Pons (tissue), 1 donor: ENCODE data around the gene ALDH5A1.
A peak's percentile ranks its signal among the peaks of the same experiment; 100 is the strongest.

Experiments
- DNase-seq: peaks from one replicate; pipeline ENCODE4 v3.0.0-alpha.2; 2016; ENCODE audit warnings: low spot score

ALDH5A1 gene

DNA sequence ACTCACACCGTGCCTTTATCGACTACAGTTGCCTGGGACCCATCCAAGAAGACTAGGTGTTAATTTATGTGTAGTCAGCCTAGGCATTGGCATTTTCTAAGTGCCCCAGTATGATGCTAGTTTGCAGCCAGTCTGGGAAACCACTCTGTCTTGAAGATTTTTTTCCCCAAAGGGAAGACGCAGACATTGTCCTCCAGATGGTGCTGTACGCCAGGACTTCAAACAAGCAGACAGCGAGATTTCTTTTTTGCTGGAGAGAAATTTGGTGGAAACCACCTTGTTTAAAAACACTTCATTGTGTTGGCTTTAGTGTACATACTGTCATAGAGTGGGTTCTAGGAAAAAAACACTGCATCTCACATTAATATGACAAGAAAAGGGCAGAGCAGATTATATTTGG lies 30.0 kb downstream of the ALDH5A1 start:
- DNase-seq, result peak; percentile 29

DNA sequence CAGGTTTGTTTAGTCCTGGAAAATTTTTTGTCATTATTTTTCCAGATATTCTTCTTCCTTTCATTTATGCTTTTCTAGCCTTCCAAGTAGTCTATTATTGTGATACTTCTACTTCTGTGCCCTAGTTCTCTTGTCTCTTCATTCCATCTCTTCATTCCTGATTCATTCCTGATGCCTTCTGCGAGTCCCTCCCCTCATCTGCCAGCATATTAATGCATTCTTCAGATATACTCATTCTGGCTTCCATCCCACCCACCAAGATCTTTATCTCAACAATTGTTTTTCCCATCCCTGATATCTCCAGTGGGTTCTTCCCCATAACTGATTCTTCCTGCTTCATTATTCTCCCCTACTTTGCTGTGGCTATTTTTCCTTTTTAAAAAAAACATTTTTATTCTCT lies 35.2 kb downstream of the ALDH5A1 start:
- no peak for DNase-seq

DNA sequence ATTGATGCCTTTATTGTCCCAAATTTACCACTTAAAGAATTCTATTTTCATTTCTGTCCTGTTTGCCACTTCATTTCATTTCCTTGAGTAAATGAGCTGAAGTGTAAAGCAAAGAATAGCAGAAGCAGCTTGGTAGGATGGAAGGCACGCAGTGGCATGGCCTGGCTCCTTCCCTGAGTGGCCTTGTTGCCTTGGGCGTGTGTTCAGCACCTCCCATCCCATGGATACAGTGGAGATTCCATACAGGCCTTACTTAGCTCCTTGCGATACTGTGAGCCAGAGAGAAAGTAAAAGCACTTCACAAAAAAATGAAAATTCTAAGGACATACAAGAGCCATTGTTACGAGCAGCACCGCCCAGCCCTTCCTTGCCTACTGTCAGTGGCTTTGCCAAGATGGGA lies 39.6 kb downstream of the ALDH5A1 start:
- DNase-seq, result no peak

DNA sequence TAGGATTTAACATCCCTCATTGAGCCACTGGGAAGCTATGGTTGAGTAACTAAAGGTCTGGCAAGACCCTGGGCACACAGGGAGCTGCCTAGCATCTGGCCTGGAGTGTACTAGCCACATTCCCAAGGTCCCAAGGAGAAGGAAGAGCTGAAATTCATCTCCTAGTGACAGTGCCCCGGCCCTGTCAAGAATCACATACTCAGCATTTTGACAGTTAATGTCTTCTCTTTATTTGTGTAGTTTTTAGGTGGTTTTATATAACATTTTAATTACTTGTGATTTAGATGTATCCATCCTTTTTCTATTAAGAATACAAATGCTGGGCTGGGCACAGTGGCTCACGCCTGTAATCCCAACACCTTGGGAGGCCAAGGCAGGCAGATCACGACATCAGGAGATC lies 40.4 kb downstream of the ALDH5A1 start:
- DNase-seq, result no peak

DNA sequence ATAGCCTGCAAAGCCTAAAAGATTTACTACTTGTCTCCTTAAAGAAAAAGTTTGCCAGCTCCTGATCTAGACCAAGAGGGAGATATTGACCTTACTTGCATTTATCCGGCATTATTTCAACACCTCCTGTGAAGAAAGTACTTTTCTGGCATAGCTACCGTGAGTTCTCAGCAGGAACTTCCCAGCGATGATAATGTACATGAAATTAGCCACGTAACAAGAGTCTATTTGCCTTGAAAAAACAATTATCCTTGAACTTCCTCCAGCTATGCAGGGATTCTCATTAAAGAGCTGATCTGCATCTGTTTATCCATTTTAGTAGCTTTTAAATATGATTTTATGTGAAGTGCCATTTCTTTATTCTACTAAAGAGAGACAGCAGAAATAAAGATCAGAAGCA lies 41.7 kb downstream of the ALDH5A1 start:
- DNase-seq, result no peak

DNA sequence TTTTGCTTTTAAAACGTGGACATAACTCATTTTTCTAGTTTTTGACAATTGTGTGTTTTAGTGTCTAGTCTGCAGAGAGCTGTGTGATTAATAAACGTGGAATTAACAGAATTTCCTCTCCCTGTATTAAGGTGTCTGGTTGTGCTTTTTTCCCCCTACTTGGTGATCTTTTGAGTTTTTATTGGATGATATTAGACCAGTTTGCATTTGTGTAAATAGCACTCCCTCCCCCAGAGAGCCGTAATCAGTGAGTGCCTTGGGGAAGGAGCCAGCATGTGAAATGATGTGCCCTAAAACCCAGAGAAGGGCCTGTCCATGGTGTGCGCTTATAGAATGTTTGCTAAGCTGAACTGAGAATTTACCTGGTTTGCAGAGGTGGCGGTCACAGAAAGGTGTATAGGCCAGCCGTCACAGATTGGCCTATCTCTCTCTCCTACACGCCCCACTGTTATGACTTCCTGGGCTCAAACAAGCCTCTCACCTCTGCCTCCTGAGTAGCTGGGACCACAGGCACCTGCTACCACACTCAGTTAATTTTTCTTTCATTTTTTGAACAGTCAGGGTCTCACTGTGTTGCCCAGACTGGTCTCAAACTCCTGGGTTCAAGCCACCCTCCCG lies 42.4 kb downstream of the ALDH5A1 start:
- DNase-seq, result no peak

DNA sequence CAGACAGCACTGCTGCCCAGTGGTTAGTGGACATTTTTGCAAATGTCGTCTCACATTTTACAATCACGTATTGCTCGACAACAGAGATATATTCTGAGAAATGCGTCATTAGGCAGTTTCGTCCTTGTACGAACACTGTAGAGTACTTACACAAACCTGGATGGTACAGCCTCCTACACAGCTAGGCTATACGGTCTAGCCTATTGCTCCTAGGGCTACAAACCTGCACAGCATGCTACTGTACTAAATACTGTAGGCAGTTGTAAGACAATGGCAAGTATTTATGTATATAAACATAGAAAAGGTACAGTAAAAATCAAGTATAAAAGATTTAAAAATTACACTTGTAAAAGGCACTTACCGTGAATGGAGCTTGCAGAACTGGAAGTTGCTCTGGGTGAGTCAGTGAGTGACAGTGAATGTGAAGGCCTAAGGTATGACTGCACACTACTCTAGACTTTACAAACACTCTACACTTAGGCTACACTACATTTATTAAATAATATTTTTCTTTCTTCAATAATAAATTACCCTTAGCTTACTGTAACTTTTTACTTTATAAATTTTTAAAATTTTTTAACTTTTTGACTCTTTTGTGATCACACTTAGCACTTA lies 43.1 kb downstream of the ALDH5A1 start:
- no peak for DNase-seq

DNA sequence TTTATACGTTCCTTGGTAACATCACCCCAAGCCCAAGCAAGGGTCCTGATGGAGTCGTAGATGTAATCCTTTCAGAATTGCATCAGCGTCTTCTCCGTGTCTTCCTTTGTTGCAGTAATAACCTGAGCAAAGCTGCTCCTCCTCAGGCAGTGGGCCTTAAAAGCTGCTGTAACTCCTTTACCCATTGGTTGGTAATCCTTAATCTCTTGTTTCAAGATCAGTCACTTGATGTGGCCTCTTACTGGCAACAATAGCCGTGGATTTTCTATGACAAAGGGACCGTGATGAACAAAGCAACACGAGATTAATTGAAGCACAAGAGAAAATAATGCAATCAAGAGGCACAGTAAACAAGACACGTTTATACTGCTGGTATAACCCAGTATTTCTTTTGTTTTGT lies 44.6 kb downstream of the ALDH5A1 start:
- DNase-seq, result no peak

DNA sequence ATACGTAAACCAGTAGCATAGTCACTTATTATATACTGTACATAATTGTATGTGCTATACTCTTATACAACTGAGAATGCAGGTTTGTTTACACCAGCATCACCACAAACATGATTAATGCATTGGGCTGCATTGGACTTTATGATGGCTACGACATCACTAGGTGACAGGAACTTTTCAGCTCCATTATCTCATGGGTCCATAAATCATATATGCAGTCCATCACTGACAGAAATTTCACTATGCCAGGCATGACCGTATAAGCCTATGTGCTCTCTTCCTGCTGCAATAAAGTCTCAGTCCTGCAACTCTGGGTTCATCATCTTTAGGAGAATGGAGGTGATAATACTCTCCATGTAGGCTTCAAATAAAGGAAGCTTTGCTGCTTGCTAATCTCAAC lies 45.4 kb downstream of the ALDH5A1 start:
- no peak for DNase-seq

DNA sequence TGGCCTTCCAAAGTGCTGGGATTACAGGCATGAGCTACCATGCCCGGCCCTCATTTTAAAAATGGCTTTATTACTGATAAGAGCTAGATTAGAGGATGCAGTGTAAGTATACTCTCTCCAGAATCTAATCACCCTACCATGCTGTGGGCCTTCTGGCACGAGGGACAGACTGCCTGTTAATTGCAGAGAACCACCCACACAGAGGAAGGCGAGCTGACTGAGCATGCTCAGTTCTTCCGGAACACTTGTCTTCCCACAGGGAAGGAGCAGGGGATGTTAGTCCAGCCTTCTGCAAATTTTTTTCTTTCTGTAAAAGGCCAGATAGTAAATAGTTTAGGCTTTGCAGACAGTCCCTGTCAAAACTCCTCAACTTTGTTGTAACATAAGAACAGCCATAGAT lies 48.9 kb downstream of the ALDH5A1 start:
- DNase-seq, result no peak

DNA sequence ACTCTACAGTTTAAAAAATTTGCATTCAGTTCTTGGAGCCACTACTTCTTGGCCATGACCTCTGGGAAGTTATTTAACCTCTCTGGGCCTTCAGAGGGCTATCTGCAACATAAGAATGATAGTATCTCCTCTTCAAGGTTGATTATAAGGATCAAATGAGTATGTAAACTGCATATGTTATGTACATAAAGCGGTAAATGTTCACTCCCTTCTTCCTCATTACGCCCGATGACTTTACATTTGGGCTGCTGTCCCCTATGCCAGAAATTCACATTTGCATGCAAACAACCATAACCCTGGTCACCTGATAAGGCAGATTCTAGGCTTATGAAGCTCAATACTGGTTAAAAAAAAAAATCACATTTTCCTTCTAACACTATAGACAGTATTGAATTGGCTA lies 50.4 kb downstream of the ALDH5A1 start:
- DNase-seq, result no peak

DNA sequence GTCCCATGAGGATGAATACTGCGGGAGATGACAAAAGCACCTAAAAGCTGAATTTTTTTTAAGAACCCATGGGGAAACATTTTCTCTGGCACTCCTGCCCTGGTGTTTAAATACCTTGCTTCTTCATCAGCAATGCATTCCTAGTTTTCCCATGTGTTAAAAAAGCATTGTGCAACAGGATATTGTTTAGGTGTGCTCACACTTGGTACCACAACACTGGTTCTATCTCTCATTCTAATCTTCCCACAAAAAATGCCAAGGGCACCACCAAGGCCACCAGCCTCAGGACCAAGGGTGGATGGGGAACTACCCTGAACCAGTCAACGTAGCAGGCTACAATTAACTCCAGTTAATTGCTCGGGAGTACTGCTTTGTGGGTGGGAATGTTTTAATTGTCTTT lies 50.9 kb downstream of the ALDH5A1 start:
- no peak for DNase-seq

DNA sequence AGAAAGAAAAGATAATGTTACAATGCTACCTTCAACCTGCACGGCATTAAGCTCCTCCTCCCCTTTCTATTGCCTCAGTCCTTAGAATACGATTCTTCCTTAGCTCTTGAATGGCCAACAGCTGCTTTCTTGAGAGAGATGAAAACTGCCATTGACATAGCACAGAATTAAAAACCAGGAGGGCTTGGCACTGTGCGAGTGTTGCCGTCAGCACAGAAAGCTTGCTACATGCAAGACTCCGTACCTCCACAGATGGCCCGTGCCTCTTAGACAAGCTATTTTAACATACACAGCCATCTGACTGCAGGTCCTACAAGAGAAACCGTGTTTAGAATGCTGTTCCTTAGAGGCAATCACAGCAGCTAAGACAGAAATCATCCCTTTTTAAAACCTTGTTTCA lies 51.7 kb downstream of the ALDH5A1 start:
- no peak for DNase-seq

DNA sequence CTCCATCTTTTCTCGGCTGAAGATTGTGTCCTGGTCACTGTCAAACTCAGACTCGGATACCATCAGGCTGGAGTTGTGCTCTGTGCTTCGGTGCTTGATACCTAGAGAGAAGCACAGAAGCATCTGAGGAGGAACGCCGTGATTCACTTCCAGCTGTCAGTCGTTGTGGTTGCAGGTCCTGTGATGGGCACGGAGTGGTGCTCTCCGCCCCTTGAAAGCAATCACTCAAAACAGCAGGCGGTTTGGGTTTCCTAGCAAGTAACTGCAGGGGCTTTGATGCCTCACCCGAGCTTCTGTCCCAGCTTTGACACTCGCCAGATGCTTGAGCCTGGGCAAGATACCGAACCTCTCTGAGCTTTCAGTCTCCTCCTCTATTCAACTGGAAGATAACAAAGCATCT lies 52.5 kb downstream of the ALDH5A1 start:
- DNase-seq, result no peak

DNA sequence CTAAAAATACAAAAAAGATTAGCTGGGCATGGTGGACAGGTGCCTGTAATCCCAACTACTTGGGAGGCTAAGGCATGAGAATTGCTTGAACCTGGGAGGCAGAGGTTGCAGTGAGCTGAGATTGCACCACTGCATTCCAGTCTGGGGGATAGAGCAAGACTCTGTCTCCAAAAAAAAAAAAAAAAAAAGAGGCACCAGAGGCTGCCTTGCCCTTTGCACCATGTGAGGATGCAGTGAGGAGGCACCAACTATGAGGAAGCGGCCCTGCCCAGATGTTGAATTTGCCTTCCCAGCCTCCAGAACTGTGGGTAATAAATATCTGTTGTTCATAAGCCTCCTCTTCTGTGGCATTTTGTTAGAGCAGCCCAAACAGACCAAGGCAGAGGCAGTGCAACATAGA lies 54.4 kb downstream of the ALDH5A1 start:
- no peak for DNase-seq

DNA sequence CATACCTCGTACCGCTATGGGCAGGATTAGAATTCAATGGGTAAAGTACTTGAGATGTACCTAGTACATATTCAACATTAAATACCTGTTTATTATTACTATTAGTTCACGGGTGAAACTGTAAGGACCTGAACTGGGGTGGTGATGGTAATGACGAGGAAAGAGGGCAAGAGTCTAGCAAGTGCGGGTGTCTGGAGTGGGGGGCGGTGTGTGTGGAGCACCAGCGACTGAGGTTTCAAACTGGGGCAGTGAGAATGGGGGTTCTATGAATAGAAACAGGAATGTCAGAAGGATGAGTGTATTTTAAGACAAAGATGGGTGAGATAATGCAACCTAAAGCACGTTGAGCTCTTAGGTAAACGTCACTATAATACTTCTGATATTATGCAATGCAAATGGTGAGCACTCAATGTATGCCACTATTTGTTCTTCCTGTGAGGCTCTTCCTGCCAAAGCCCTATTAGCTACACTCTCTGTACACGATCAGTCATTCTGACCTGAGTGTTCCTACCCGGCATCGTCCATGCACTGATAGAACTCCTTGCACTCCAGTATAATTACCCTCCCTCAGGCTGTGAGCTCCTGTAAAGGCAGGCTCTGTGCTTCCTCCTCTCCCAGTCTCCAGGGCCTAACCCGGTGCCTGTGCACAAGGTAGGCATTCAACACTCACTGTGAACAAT lies 55.0 kb downstream of the ALDH5A1 start:
- no peak for DNase-seq

DNA sequence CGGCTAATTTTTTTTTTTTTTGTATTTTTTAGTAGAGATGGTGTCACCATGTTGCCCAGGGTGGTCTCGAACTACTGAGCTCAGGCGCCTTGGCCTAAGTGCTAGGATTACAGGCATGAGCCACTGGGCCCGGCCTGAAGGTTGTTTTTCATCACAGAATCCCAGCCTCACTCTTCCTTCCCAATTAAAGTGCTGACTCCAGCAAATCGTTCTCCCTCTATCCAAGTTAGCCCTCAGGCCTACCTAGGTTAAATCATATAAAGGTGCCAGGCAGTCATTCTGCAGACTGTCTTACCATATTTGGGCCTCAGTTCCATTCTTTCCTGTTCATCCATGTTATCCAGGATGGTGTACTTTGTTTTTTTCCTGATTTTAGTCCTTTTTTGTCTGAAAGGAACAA lies 56.4 kb downstream of the ALDH5A1 start:
- no peak for DNase-seq

DNA sequence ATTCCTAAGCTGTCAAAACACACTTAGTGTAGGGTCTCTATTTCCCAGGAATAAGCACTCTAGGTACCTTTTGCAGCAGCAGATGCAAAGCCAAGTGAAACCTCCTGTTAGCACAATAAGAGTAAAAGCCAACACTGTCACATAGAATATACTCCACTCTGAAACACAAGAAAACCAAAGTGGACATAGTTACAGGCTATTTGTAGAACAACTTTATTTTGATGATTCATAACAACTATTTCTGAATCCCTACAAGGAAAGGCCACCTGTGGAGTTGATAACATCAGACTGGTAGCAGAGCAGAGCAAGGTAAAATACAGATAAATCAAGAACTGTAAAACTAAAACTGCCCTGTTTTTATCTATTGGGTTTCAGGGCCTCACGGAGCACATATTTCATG lies 59.7 kb downstream of the ALDH5A1 start:
- no peak for DNase-seq

DNA sequence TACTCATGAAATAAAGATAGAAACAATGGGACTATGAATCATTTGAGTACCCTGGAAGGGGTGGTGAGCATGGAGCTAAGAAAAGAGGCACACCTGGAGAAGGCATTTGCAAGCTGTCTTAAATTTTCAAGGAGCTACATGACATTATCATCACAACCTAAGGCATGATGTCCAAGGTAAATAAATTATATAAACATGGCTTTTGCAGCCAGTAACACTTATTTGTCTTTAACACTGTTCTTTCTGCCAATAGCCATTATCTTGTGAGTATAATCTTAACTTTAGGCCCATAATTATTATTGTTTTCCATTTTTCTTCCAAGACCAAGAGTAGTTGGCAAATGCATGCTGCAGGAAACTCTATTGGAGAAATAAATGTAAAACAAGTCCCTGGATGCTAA lies 63.7 kb downstream of the ALDH5A1 start:
- no peak for DNase-seq

DNA sequence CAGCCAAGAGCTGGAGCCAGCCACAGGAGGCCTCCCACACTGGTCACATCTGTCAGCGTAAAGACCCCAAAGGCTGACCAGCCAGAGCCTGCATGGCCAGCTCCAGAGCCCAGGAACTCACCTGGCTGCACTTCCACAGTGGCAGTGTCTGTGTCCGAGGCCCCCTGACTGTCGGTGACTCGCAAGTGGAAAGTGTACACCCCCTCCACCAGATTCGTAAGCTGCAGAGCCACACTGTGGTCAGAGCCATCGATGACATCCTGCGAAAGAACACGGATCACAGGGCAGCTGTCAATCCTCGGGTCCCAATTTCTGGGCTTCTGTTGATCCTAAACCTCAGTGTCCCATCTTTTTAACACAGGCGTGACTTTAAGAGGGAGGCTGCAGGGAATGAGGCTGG lies 69.3 kb downstream of the ALDH5A1 start:
- DNase-seq, result no peak

DNA sequence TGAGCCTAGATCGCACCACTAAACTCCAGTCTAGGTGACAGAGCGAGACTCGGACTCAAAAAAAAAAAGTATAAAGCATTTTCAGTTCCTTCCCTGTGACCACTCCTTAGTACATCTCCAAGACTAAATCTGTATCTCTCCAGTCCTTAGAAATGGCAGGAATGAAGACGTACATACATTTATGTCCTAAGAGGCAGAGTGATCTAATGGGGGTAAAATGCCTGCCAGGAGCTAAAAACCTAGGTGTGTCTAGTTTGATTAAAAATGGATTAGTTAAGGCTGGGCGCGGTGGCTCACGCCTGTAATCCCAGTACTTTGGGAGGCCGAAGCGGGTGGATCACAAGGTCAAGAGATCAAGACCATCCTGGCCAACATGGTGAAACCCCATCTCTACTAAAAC lies 70.4 kb downstream of the ALDH5A1 start:
- DNase-seq, result no peak

DNA sequence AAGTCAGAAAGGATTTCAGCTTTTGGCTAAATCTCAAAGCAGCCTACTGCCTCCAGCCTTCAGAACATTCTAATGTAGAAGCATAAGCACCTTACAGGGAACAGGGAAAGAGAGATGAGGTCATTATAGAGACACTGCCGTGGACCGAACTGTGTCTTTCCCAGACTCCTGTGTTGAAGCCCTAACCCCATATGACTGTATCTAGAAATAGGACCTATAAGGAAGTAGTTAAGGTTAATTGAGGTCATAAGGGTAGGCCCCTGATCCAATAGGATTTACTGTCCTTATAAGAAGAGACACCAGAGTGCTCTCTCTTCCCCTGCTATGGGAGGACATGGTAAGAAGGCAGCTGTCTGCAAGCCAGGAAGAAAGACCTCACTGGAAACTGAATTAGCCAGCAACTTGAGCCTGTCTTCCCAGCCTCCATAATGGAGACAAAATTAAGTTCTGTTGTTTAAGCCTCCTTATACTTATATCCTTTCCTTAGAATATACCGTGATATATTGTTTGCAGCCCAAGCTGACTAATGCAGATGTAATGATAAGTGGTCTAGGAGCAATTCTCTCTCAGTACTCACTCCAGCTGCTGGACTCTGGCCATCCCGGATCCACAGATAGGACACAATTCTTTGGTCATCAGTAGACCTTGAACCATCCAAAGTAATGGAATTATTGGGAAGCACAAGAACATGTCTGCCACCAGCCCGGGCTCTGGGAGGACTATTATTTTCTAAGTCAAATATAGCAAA lies 71.4 kb downstream of the ALDH5A1 start:
- no peak for DNase-seq

DNA sequence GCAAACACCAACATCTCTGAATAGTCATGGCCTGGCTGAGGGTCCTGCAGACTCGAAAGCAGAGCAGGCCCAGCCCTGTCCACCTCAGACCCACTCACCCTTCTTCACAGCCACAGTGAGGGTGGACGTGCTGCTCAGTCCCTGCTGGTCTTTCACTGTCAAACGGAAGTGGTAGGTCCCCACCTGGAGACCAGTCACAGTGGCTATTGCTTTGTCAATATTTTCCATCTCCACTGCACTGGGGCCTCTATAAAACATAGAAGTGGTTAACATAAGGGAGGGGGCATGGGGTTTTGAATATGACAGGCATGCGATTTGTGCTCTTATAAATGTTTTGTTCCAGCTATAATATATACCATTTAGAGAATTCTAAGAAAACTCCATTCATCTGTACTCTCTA lies 73.9 kb downstream of the ALDH5A1 start:
- DNase-seq, result no peak
